Activated T-cell treated with anti-CD3 and anti-CD28 coated beads, Interleukin-2, amount 50 U/mL, for 72 hours (primary cell): Measurements from ENCODE around the gene ALOX15. TPM values are rescaled to one million over a fixed set of nuclear protein-coding genes. Genes with fewer than 3 reads are reported as not detected.
"Not testable (repeated sequence)": the region's sequence is repeated elsewhere in the genome, so short reads cannot be mapped to it uniquely, and the experiment has no call there.

ENCODE experiments used
- ATAC-seq, 2 donors: fragments of 150-1000 bp; cut with Tn5 transposase; replicated peaks in 1 of 2; 2 replicates each; pipeline ENCODE4 v1.10.0; 2021; ENCODE audit warnings: moderate library complexity in 2 of 2, mild to moderate bottlenecking in 1 of 2
- DNase-seq, 2 donors: peaks; one replicate each; pipeline ENCODE4 v3.0.0; 2021 to 2022; ENCODE audit warnings: mixed read lengths in 1 of 2
- H3K27ac Mint-ChIP-seq: one replicate; pipeline ENCODE4 v1.8.0; 2022; ENCODE audit warnings: mild to moderate bottlenecking, moderate library complexity, mixed read lengths
- H3K27me3 Mint-ChIP-seq: one replicate; pipeline ENCODE4 v1.8.0; 2022; ENCODE audit warnings: low read depth, mixed read lengths
- H3K36me3 Mint-ChIP-seq, 2 donors: one replicate each; pipeline ENCODE4 v1.8.0; 2022; ENCODE audit warnings: mixed read lengths in 2 of 2, mild to moderate bottlenecking in 1 of 2; ENCODE audit not compliant: insufficient read depth in 2 of 2
- H3K4me1 Mint-ChIP-seq: one replicate; pipeline ENCODE4 v1.8.0; 2022; ENCODE audit warnings: low read depth, mixed read lengths
- H3K4me3 Mint-ChIP-seq, 2 donors: one replicate each; pipeline ENCODE4 v1.8.0; 2022; ENCODE audit warnings: mild to moderate bottlenecking in 2 of 2, mixed read lengths in 2 of 2, moderate library complexity in 2 of 2
- H3K9me3 Mint-ChIP-seq, 2 donors: one replicate each; pipeline ENCODE4 v1.8.0; 2022; ENCODE audit warnings: mixed read lengths in 2 of 2
- total RNA-seq, 2 donors: library from RNA; stranded (reverse); gene quantifications; one replicate each; pipeline ENCODE4 v1.2.3, GENCODE V29; 2022

ALOX15 gene
- total RNA-seq, 2 donors from 2014 or later = 0.26 TPM; not detected in 1

DNA sequence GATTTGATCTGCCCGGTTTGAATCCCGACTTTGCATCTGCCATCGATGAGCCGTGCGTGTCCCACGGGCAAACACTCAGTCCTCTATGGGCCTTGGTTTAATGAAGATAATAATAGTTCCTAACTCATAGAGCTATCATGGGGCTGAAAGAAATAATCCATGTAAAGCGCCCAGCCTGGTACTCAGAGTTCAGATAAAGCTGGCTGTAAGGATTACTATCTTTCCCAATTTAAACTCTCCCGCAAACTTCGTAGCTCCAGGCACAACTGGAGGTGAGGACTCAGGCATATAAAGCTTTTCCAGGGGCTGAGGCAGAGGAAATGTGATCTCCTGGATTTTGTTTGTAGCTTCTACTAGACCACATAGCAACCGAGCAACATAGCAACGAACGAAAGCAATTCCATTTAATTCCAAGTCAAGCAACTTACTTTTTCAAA is 16.3 kb downstream of the ALOX15 start:
- Mint-ChIP-seq H3K27ac (no peak overlapping the region), H3K36me3 (peaks cover 3 to 4% of the 10 kb centered on the region in 2 donors), H3K4me3 (no peak overlapping the region), H3K4me1 (no peaks in the 10 kb centered on the region), H3K9me3 (peaks cover 0 to 2% of the 10 kb centered on the region in 2 donors), H3K27me3 (peaks cover 32% of the 10 kb centered on the region)
- ATAC-seq = no peak
- no peak for DNase-seq

DNA sequence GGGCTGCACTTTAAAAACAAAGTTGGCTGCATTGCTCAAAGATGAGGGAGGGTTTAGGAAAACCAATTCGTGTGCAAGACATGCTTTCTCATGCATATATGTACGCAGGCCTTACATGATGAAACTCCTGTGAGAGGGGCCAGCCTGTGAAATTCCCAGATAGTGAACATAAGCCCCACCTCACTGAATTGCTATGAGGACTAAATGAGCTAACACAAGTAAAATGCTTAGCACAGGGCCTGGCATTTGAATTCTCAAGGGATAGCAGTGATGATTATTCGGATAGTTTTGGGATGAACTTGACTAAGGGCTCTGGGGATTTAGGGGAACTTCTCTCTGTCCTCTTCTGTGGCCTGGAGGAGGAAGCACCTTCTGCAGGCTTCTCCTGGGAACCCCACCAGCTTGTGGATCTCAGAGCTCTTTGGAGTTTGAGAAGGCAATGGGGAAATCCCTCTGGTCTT is 17.0 kb downstream of the ALOX15 start:
- DNase-seq, H3K27ac Mint-ChIP-seq, H3K9me3 Mint-ChIP-seq, H3K36me3 Mint-ChIP-seq, H3K4me1 Mint-ChIP-seq, ATAC-seq, H3K4me3 Mint-ChIP-seq: not testable (repeated sequence)
- H3K27me3 Mint-ChIP-seq = peaks cover 32% of the 10 kb centered on the region

DNA sequence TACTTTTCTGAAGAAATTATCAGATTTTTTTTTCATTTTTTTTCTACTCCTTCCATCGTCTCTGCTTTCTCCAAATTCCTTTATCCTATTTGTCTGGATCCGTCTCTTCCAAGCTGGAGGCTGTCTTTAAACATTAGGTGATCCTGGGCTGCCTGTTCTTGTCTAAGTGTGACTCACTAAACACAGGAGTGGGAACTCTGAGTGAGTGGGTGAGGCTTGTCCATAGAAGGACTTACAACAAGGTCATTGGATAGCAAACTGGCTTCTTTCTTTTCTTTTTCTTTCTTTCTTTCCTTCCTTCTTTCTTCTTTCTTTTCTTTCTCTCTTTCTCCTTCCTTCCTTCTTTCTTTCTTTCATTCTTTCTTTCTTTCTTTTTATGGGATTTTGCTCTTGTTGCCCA is 18.2 kb downstream of the ALOX15 start:
- Mint-ChIP-seq H3K4me1 (no peaks in the 10 kb centered on the region), H3K9me3 (peaks cover 0 to 2% of the 10 kb centered on the region in 2 donors), H3K27ac (no peak overlapping the region), H3K27me3 (peaks cover 32% of the 10 kb centered on the region), H3K36me3 (peaks cover 3 to 4% of the 10 kb centered on the region in 2 donors), H3K4me3 (no peak overlapping the region)
- no peak for DNase-seq
- ATAC-seq = no peak

DNA sequence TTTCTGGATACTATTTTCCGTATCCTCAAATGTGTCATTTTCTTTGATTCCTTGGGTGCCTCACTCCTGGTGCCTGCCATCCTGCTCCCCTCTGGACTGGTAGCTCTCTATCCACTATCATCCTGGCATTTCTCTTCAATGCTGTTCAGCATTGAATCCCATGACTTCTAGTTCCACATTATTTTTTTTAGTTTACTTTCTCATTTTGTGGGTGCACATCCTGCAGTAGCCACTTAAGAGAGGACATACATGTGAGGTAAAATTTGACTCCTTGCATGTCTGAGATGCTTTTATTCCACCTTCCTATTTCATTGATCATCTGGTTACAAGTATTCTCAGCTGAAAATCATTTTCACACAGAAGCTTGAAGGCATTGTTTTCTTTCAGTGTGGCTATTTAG is 19.1 kb downstream of the ALOX15 start:
- ATAC-seq = no peak
- Mint-ChIP-seq H3K36me3 (peaks cover 3 to 4% of the 10 kb centered on the region in 2 donors), H3K27me3 (peaks cover 30% of the 10 kb centered on the region), H3K9me3 (peaks cover 0 to 2% of the 10 kb centered on the region in 2 donors), H3K27ac (no peak overlapping the region), H3K4me1 (no peaks in the 10 kb centered on the region), H3K4me3 (no peak overlapping the region)
- no peak for DNase-seq

DNA sequence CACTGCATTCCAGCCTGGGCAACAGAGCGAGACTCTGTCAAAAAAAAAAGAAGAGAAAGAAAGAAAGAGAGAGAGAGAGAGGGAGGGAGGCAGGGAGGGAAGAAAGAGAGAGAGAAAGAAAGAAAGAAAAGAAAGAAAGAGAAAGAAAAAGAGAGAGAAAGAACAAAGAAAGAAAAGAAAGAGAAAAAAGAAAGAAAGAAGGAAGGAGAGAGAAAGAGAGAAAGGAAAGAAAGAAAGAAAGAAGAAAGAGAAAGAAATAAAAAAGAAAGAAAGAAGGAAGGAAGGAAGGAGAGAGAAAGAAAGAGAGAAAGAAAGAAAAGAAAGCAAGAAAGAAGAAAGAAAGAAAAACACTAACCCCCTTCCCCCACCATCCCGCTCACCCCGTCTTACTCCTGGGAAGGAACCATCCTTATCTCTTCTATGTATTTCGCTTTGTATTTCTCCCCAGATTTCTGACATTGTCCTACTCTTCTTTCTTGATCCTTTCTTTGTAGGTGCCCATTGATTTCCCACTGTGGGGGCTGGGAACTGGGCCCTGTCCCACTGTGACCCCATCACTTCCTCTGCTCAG is 20.9 kb downstream of the ALOX15 start:
- H3K36me3 Mint-ChIP-seq = peaks cover 3 to 4% of the 10 kb centered on the region in 2 donors

DNA sequence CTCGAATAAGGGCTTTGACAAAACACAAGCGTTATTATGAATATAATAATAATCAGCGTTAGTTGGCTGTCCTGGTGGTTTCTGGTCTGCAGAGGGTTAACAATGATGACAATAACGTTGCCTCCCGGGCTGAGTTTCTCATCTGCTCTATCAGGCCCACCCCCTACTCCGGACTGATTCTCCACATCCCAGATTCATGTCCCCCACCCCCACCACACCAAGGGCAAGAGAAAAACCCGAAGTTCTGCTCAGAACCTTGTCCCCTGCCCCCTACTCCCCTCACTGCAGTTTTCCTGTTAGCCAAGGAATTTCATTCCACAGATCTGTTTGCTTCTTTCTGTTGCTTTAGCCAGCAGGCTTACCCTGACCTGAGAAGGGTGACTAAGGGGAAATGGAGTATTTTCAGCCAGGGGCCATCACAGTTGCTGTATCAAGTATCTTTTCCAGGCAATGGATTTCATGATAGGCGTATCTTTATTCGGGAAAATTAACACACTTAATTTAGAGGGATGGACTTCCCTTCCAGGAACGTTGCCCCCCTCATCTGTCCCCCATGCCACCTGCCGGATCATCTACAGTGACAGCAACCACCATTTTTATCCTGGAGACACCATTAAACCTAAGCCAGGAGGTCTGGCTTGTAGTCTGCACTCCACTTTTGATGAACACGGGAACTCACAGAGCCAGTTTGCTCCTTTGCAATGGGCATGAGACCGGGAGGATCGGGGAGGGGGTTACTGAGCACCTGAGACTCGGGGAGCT is 23.7 kb downstream of the ALOX15 start:
- no peak for DNase-seq
- H3K27ac Mint-ChIP-seq = no peak overlapping the region

More for the DNA sequence above, 20.9 kb downstream of the ALOX15 start:
- Mint-ChIP-seq H3K27me3 (peaks cover 18% of the 10 kb centered on the region), H3K27ac (no peak overlapping the region), H3K9me3 (peaks cover 0 to 2% of the 10 kb centered on the region in 2 donors), H3K4me3 (no peak overlapping the region), H3K4me1 (no peaks in the 10 kb centered on the region)
- no peak for ATAC-seq
- no peak for DNase-seq

DNA sequence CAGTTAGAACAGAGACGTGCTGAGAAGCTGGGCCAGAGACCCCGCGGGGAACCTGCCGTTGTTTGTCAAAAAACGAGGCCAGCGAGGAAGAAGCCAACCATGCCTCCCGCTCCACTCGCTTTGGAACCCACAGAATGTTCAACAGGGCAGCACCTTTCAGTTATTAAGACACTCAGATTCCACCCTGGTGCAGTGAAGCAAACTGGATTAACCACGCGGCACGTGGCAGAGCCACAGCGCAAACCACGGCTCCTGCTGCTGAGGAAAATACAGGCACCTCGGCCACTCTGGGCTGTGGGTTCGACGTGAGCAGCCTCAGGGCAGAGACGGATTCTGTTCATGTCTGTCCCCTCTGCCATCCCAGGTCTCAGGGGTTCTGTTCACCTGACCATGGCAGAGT is 24.4 kb downstream of the ALOX15 start:
- no peak for DNase-seq
- H3K4me1 Mint-ChIP-seq = no peaks in the 10 kb centered on the region
- H3K9me3 Mint-ChIP-seq = no peaks in the 10 kb centered on the region
- no peak overlapping the region for H3K4me3 Mint-ChIP-seq
- no peak for ATAC-seq
- no peak overlapping the region for H3K27ac Mint-ChIP-seq
- H3K36me3 Mint-ChIP-seq = no peaks in the 10 kb centered on the region
- peaks cover 6% of the 10 kb centered on the region for H3K27me3 Mint-ChIP-seq

More for the DNA sequence above, 23.7 kb downstream of the ALOX15 start:
- Mint-ChIP-seq H3K9me3 (no peaks in the 10 kb centered on the region), H3K27me3 (peaks cover 6% of the 10 kb centered on the region), H3K4me1 (no peaks in the 10 kb centered on the region), H3K36me3 (no peaks in the 10 kb centered on the region), H3K4me3 (no peak overlapping the region)
- no peak for ATAC-seq

DNA sequence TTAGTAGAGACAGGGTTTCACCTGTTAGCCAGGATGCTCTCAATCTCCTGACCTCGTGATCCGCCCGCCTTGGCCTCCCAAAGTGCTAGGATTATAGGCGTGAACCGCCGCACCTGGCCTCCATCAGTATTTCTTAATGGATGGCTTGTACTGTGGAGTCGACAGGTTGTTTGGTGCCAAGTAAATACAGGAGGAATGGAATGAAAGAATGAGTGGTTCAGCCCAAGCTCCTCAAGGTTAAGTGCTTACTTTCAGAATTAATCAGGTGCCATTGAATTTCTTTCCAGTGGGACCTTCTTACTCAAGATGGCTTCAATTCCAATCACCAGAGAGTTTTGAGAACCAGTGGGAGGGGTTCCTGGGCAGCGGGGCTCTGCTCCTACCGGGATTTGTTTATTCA is 25.0 kb downstream of the ALOX15 start:
- H3K36me3 Mint-ChIP-seq = no peaks in the 10 kb centered on the region
- H3K4me1 Mint-ChIP-seq = no peaks in the 10 kb centered on the region
- H3K4me3 Mint-ChIP-seq = no peak overlapping the region
- H3K27ac Mint-ChIP-seq = no peak overlapping the region
- DNase-seq (no peak), ATAC-seq (no peak)
- H3K9me3 Mint-ChIP-seq = no peaks in the 10 kb centered on the region
- H3K27me3 Mint-ChIP-seq = peaks cover 6% of the 10 kb centered on the region

DNA sequence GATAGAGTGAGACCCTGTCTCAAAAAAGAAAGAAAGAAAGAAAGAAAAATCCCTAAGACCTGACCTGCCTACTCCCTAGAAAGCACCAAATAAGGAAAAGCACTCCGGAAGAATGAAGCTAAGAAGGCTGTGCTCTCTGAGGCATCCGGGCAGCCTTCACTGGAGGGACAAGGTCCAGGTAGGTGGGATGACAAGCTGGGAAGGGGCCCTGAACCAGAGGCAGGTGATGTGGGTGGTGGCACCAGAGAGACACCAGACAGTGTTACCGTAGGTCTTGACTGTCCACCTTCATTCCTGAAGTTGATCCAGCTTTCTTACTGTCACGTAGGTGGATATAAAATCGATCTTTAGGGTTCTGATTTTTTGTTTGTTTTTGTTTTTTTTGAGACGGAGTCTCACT is 30.8 kb downstream of the ALOX15 start:
- Mint-ChIP-seq H3K27ac (no peak overlapping the region), H3K4me1 (no peaks in the 10 kb centered on the region), H3K9me3 (no peaks in the 10 kb centered on the region), H3K36me3 (no peaks in the 10 kb centered on the region), H3K4me3 (no peak overlapping the region), H3K27me3 (peaks cover 27% of the 10 kb centered on the region)
- ATAC-seq (no peak), DNase-seq (no peak)

DNA sequence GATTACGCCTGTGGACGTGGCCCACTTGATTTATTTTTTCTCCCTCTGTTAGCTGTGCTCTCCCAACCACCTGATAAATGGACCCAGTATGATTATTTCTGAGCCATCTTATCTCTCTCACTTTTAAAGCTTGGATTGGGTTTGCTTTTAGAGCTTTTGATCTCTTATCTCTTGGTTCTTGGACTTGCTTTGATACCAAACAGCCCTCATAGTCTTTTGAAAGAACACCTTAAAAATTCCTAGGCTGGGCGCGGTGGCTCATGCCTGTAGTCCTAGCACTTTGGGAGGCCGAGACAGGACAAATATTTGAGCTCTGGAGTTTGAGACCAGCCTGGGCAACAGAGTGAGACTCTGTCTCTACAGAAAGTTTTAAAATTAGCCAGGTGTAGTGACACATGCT is 31.3 kb downstream of the ALOX15 start:
- peaks cover 24% of the 10 kb centered on the region for H3K27me3 Mint-ChIP-seq
- no peaks in the 10 kb centered on the region for H3K36me3 Mint-ChIP-seq
- ATAC-seq (no peak), DNase-seq (no peak)
- no peak overlapping the region for H3K4me3 Mint-ChIP-seq
- no peak overlapping the region for H3K27ac Mint-ChIP-seq
- no peaks in the 10 kb centered on the region for H3K9me3 Mint-ChIP-seq
- H3K4me1 Mint-ChIP-seq = no peaks in the 10 kb centered on the region

DNA sequence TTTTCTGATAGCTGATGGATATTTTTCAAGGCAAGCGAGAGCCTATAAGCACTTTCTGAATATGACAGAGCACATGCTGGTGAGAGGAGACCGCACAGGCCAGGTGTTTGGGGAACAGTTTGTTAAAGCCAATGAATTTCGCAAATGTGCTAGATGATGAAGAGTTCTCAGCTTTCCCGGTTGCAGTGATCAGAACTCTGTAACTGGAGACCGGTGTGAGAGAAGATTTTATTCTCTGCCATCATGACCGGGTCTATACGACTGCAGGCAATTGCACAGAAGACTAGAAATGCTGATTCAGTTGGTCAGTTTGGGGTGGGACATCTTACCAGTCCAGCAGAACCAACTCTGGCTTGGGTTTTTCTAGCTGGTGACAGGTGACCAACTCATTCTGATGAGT is 31.7 kb downstream of the ALOX15 start:
- no peaks in the 10 kb centered on the region for H3K36me3 Mint-ChIP-seq
- H3K4me1 Mint-ChIP-seq = no peaks in the 10 kb centered on the region
- DNase-seq = no peak
- H3K4me3 Mint-ChIP-seq = no peak overlapping the region
- ATAC-seq = no peak
- no peak overlapping the region for H3K27ac Mint-ChIP-seq
- no peaks in the 10 kb centered on the region for H3K9me3 Mint-ChIP-seq
- peaks cover 24% of the 10 kb centered on the region for H3K27me3 Mint-ChIP-seq

DNA sequence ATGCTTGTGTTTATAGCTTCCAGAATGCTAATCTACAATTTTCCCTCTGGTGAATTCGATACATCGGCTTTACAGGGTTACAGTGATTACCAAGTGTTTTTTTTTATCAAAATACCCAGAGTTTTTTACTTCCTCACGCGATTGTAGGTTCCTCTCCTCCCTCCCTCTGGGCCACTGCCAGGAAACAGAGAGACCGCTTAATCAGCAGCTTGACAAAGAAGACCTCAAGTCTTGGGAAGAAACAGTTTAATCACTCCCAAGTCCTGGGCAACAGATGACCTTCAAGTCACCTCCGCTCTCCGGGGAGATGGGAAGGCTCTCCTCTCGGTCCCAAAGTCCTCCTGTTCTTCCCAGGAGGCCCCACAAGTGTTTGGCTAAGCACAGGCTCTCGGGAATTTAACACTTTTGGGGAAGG is 33.7 kb downstream of the ALOX15 start:
- H3K9me3 Mint-ChIP-seq = no peaks in the 10 kb centered on the region
- peaks cover 24% of the 10 kb centered on the region for H3K27me3 Mint-ChIP-seq
- ATAC-seq (no peak), DNase-seq (no peak)
- H3K4me1 Mint-ChIP-seq = no peaks in the 10 kb centered on the region
- no peaks in the 10 kb centered on the region for H3K36me3 Mint-ChIP-seq
- no peak overlapping the region for H3K27ac Mint-ChIP-seq
- no peak overlapping the region for H3K4me3 Mint-ChIP-seq

DNA sequence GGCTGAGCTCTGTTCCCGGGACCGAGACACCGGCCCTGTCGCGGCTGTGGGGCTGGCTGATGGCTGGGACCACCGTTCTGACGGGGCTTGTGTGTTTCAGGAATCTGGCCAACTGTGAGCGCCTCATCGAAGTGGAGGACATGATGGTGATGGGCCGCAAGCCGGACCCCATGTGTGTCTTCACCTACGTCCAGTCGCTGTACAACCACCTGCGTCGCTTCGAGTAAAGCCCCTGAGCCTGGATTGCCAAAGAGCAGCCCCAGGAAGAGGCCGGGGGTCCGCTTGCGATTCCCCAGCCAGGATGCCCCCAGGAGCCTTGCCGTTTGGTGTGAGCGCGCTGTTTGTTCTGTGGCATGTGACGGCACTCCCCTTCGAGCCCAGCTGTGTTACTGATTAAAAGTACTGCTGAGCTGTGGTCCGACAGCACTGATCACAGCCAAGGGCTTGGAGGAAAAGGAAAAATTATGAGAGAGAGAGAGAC is 34.2 kb downstream of the ALOX15 start:
- Mint-ChIP-seq H3K27me3 (peaks cover 24% of the 10 kb centered on the region), H3K9me3 (no peaks in the 10 kb centered on the region)

More for the DNA sequence above, 34.2 kb downstream of the ALOX15 start:
- no peak for ATAC-seq
- Mint-ChIP-seq H3K36me3 (no peaks in the 10 kb centered on the region), H3K4me1 (no peaks in the 10 kb centered on the region), H3K27ac (no peak overlapping the region), H3K4me3 (no peak overlapping the region)
- no peak for DNase-seq
